ENCODE results near the gene PCP4L1.

- TF ChIP-seq POLR2A (IDR thresholded peaks at IDR 0.05; ENCODE audit: low read depth, low read length) (no peak), TAF1 (IDR thresholded peaks at IDR 0.05; ENCODE audit: low read depth, low read length) (no peak)
These were observed 14.9 kb downstream of the PCP4L1 start for GRCh38 chr1:161273402-161273801.

All from GM12891 (cell line).